Esophagus squamous epithelium (tissue), 4 donors: ENCODE measurements around the gene GRID2IP.

Source experiments
- CTCF ChIP-seq, 6 experiments: fragments of 450-650 bp in 4 of 6; fragments of 200-600 bp in 2 of 6; sonication (generic) in 2 of 6; IDR thresholded peaks; one replicate each; pipeline ENCODE4 v1.5.1; 2016 to 2019; ENCODE audit warnings: antibody characterized with exemption in 6 of 6, mild to moderate bottlenecking in 4 of 6, moderate library complexity in 4 of 6
- POLR2A ChIP-seq, 4 donors: fragments of 450-650 bp; IDR thresholded peaks; one replicate each; pipeline ENCODE4 v1.6.1; 2017; ENCODE audit warnings: antibody characterized with exemption in 4 of 4, mild to moderate bottlenecking in 4 of 4, moderate library complexity in 3 of 4

GRCh38 chr7:6486438-6487183 is 64.7 kb downstream of the GRID2IP start:
- TF ChIP-seq CTCF (IDR thresholded peaks at IDR 0.05) (no peak), POLR2A (IDR thresholded peaks at IDR 0.05) (no peak)
